GM12875 (cell line): ENCODE data around the gene VMP1.

Experiments
- H3K4me3 ChIP-seq: one replicate; pipeline ENCODE4 v1.5.1; 2011; ENCODE audit warnings: low read depth, low read length, control low read depth
- TF ChIP-seq, protein P1 (sequence below): IDR thresholded peaks from 2 replicates; pipeline ENCODE4 v1.5.1; 2011; ENCODE audit warnings: low read depth, mild to moderate bottlenecking, control low read depth, inconsistent platforms, low read length, moderate library complexity, borderline replicate concordance; ENCODE audit not compliant: insufficient read depth

The VMP1 gene

DNA sequence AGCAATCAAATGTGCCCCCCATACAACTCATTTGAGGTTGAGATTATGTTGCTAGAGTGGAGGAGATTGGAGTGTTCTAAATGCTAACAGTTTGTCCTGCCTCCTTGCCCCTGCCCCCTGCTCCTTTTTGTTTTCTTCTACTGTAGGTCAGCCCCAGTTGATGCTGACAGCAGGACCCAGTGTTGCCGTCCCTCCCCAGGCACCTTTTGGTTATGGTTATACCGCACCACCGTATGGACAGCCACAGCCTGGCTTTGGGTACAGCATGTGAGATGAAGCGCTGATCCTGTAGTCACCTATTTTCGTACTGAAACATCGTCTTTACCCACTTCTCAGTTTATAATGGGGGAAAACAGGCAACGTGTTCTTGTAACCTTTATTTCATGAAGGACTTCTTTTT, 13.9 kb upstream of the VMP1 start:
- H3K4me3 ChIP-seq, result no peak overlapping the region
- TF ChIP-seq, protein P1, sequence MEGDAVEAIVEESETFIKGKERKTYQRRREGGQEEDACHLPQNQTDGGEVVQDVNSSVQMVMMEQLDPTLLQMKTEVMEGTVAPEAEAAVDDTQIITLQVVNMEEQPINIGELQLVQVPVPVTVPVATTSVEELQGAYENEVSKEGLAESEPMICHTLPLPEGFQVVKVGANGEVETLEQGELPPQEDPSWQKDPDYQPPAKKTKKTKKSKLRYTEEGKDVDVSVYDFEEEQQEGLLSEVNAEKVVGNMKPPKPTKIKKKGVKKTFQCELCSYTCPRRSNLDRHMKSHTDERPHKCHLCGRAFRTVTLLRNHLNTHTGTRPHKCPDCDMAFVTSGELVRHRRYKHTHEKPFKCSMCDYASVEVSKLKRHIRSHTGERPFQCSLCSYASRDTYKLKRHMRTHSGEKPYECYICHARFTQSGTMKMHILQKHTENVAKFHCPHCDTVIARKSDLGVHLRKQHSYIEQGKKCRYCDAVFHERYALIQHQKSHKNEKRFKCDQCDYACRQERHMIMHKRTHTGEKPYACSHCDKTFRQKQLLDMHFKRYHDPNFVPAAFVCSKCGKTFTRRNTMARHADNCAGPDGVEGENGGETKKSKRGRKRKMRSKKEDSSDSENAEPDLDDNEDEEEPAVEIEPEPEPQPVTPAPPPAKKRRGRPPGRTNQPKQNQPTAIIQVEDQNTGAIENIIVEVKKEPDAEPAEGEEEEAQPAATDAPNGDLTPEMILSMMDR, result no peak

- H3K4me3 ChIP-seq, result no peak overlapping the region
- TF ChIP-seq, protein P1, result no peak
Measured at GRCh38 chr17:59694344-59694743, 13.1 kb upstream of the VMP1 start.

DNA sequence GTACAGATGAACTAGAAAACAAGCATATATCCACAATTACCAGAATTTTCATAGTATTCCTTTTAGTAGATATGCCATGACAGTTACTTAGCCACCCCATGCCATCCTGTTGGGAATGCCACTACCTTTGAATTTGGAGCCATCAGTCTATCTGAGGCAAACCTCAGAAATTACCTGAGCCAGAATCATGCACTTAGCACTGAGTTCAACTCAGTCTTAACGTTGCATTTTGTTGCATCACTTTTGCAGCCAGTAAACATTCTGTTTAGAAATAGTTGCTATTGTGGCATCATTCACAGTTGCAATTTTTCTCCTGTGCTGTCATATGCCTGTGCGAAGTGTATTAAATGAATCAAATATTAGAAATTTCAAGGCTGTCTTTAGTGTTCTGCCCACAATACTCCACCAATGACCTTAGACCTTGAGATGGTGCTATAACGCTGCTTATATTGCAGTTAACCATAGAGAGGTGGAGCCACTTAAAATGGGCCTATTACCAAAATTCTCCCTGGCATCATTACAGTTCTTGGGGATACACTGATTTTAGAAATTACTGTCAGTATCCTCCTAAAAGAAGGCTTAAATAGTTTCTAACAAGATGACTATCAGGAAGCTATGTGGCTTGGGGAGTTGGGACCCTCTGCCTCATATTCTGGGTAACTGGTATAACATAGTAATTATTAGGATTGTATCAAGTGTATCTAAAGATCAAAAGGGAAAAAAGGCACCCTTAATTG, 11.3 kb upstream of the VMP1 start:
- H3K4me3 ChIP-seq, result no peak overlapping the region
- TF ChIP-seq, protein P1, result no peak

DNA sequence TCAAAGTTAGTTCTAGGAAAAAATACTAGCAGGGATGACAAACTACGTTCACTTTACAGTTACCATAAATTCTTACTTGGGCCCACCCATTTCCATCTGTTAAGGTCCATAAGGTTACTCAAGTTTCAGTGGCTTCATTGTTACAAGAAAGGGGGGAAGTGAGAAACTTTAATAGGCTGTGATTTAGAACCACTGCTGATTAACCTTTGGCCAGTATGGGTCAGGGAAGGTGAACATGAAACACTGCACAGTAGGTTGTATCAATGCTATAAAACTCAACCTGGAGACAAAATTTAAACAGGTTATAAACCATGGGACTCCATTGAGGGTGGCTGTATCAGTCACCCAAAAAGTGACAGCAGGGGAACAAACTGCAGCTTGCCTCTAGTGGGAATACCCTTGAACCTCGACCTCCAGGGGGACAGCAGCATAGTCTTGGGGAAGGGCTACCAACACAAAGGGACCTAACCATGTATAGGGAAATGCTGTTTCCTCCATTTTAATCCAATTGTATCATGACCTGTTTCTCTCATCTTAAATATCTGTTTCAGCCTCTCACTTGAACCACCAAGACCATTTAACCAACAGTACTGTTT, 10.7 kb upstream of the VMP1 start:
- TF ChIP-seq, protein P1, result no peak

GRCh38 chr17:59698143-59698542, 9.3 kb upstream of the VMP1 start:
- no peak overlapping the region for H3K4me3 ChIP-seq
- TF ChIP-seq, protein P1, result no peak

More for the DNA sequence above, 10.7 kb upstream of the VMP1 start:
- H3K4me3 ChIP-seq, result no peak overlapping the region

- no peak overlapping the region for H3K4me3 ChIP-seq
- TF ChIP-seq, protein P1, result no peak
Measured at GRCh38 chr17:59699218-59699617, 8.2 kb upstream of the VMP1 start.

- TF ChIP-seq, protein P1, result no peak
- H3K4me3 ChIP-seq, result no peak overlapping the region
Measured at GRCh38 chr17:59699786-59700185, 7.7 kb upstream of the VMP1 start.
